HEK293T (cell line): ENCODE results near the gene ADAMTS15.

Source experiments
- HDGF ChIP-seq: fragments of 450-650 bp; IDR thresholded peaks from 2 replicates; pipeline ENCODE4 v1.6.1; 2017; ENCODE audit warnings: antibody characterized with exemption, borderline replicate concordance
- SP1 ChIP-seq: fragments of 450-650 bp; IDR thresholded peaks from 2 replicates; pipeline ENCODE4 v1.6.1; 2017
- TARDBP ChIP-seq: fragments of 450-650 bp; IDR thresholded peaks from 2 replicates; pipeline ENCODE4 v1.6.1; 2016

DNA sequence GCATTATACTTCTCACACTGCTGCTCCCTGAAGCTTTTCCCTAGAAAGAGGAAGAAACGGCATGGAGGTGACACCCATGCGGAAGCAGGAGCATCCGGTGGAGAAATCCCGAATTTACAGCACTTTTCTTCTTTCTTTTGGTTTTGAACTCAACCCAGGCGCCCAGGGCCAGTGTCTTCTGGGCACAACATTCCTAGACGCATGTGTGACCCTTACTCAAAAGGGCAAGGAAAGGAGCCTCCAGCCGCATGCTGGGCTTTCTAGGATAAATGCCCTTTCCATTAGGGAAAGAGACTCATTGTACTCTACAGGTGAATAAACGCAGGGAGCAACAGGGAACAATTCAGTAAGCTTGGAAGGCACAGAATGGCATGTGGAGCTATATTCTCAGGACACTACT lies 39.5 kb upstream of the ADAMTS15 start:
- no peak for TF ChIP-seq HDGF
- no peak for TF ChIP-seq TARDBP
- no peak for TF ChIP-seq SP1
